KOPT-K1 (cell line): ENCODE results near the gene PACSIN3.

Experiments used
- H3K27ac ChIP-seq: fragments of 200-600 bp; sonication (generic); 2 replicates; pipeline ENCODE4 v1.5.1; 2016; ENCODE audit warnings: antibody characterized with exemption, mild to moderate bottlenecking, low read depth, low read length; ENCODE audit not compliant: poor library complexity, severe bottlenecking
- H3K36me3 ChIP-seq: fragments of 200-600 bp; sonication (generic); 2 replicates; pipeline ENCODE4 v1.5.1; 2017; ENCODE audit warnings: antibody characterized with exemption, mild to moderate bottlenecking, low read length, moderate library complexity; ENCODE audit not compliant: insufficient read depth
- H3K9me3 ChIP-seq: fragments of 200-600 bp; sonication (generic); 2 replicates; pipeline ENCODE4 v1.5.1; 2017; ENCODE audit warnings: antibody characterized with exemption, low read length, mild to moderate bottlenecking; ENCODE audit not compliant: insufficient read depth, poor library complexity, severe bottlenecking

The PACSIN3 gene

DNA sequence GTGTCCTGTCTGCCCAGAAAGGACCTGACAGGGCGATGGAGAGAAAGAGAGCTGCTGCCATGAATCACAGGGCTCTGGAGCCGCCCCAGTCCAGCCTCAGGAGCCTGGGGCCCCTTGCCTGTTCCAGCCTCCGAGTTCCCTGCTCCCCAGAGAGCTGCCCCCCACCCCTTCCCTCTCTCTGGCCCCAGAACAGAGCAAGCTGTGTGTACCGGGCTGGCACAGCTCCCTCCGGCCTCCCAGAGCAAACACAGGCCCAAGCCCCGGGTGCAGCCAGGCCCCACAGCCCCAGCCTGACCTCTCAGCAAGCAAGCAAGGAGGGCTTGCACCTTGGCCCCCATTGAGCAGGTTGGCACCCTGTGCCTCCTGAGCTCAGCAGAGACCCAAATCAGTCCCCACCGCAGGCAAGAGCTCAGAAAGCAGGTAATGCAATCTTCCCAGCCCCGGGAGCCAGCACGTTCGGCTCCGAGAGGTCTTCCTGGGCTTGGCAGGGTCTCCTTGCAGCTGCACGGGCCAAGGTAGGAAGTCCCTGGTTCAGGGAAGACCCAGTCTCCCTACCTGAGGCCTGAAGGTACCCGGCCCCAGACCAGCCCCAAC is 1.4 kb downstream of the PACSIN3 start:
- H3K36me3 ChIP-seq = no peaks in the 10 kb centered on the region
- H3K9me3 ChIP-seq = no peaks in the 10 kb centered on the region
- no peak overlapping the region for H3K27ac ChIP-seq

DNA sequence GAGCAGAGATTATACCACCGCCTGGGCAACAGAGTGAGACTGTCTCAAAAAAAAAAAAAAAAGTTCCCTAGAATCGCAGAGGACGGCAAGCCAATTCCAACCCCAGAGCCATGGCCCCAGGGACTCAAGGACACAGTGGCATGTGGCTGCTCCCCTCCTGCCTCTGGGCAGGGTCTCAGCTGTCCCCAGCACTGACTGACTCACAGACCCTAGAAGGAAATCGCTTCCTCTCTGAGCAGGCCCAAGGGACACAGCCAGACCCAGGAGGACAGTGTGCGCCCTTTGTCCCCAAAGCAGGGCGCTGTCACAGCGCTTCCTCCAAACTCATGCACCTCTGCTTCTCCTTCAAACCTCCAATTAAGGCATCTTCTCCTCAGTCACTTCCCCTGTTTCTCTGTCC is 2.3 kb downstream of the PACSIN3 start:
- Histone ChIP-seq H3K27ac (no peak overlapping the region), H3K36me3 (no peaks in the 10 kb centered on the region), H3K9me3 (no peaks in the 10 kb centered on the region)

DNA sequence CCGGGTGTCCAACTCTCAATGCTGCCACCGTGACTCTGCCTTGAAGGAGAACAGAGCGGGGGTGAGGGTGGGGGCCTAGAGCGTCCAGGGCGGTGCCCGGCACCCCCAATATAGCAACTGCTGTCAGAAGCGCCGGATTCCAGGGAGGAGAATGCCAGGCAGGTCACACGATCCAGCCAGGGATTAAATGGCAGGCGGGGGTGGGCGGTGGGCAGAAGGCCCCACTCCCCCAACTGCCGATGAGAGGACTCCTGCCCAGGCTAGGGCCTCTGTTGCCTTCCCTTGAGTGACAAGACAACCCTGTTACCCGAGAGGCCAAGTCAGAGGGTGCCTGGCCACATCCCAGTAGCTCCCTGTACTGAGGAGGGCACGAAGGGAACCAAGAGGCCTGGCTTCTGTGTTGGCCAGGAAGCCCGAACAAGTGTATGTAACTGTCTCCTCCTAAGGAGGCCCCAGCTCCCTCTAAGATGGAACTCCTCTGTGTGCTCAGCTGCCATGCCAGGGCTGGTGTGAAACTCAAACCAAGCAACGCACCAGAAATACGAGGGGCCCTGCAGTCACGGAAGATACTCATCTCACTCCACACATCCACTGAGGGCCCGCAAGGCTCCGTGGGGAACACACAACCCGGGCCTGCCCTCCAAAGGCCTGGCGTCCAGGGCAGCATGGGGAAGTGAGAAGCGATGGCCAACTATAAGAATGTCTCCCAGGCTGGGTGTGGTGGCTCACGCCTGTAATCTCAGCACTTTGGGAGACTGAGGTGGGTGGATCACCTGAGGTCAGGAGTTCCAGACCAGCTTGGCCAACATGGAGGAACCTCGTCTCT is 3.0 kb downstream of the PACSIN3 start:
- H3K9me3 ChIP-seq = no peaks in the 10 kb centered on the region
- H3K27ac ChIP-seq = no peak overlapping the region
- H3K36me3 ChIP-seq = no peaks in the 10 kb centered on the region

DNA sequence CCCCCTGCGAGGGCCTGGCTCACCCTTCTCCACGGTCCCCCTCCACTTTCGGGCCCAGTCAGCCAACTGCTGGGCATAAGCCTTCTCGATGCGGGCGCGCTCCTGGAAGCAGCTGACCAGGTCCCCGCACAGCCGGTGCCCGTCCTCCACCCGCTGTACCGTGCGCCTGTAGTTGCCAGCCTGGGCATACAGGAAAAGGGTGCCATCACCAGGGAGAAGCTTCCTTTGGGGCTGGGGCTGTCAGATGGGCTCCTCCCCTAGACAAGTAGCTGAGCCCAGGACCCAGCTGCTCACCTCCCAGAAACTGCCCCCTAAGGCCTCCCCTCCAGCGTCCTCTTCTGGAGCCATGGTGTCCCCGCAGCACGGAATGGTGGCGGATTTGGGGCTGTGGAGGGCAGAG is 3.9 kb downstream of the PACSIN3 start:
- Histone ChIP-seq H3K36me3 (no peaks in the 10 kb centered on the region), H3K27ac (no peak overlapping the region), H3K9me3 (no peaks in the 10 kb centered on the region)

DNA sequence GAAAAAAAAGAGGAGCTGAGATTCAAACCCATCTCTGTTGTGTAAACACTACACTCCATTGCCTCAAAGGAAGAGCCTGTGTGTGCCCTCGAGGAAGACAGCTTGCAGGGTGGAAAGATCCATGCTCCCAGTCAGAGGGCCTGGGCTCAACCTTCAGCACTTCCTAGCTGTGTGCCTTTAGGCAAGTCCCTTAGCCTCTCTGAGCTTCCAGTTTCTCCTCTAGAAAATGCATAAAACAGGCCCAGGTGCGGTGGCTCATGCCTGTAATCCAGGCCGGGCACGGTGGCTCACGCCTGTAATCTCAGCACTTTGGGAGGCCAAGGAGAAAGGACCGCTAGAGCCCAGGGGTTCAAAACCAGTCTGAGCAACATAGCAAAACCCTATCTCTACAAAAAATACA is 5.0 kb downstream of the PACSIN3 start:
- no peaks in the 10 kb centered on the region for H3K36me3 ChIP-seq
- H3K27ac ChIP-seq = no peak overlapping the region
- H3K9me3 ChIP-seq = no peaks in the 10 kb centered on the region

DNA sequence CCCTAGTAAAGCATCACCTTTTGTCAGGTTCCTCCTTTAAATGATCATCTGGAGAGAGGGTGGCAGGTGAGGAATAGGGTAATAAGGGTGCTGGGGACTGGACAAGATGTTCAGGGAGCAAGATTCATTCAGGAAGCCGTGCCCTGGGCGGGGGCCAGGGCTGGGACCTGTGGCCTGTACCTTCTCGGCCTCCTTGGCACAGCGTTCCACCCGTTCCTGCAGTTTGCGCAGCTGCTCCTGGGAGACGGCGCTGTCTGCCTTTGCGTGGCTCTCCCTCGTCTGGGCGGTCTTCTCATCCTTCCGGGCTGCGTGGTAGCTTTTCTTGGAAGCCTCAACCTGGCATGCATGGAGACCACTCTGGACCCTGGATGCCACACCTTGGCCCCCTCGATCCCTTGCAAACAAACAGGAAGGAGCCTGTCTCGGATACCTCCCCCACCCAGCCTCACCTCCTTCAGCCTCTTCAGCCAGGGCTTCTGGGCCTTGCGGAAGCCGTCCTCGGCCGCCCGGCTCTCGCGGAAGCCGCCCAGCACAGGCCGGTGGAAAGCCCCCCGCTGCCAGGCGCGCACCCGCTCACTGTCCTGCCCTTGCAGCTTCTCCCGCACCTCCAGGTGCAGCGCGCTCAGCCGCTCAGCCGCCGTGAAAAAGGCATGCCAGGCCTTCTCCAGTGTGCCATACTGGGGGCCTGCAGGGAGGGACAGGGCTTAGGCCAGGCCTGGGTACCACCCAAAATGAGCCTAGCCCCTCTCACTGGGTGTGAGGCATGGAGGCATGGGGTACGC is 6.0 kb downstream of the PACSIN3 start:
- Histone ChIP-seq H3K36me3 (peaks cover under 1% of the 10 kb centered on the region; the same call in 1 of the 2 replicates), H3K27ac (no peak overlapping the region), H3K9me3 (no peaks in the 10 kb centered on the region)

DNA sequence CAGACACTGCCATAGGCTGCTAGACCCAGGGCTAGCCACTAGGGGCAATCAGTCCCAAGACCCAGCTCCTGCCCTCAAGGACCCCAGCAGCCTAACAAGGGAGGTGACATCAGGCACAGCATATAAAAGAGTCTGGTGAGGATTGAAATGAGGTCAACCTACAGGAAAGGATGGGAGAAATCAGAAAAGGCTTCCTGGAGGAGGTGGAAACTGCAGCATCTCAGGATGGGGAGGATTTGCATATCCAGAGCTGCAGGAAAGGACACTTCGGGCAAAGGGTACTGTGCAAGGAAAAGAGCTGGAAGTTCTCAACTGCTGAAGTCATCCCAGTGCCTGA is 6.6 kb downstream of the PACSIN3 start:
- no peaks in the 10 kb centered on the region for H3K9me3 ChIP-seq
- peaks cover 6% of the 10 kb centered on the region for H3K36me3 ChIP-seq

DNA sequence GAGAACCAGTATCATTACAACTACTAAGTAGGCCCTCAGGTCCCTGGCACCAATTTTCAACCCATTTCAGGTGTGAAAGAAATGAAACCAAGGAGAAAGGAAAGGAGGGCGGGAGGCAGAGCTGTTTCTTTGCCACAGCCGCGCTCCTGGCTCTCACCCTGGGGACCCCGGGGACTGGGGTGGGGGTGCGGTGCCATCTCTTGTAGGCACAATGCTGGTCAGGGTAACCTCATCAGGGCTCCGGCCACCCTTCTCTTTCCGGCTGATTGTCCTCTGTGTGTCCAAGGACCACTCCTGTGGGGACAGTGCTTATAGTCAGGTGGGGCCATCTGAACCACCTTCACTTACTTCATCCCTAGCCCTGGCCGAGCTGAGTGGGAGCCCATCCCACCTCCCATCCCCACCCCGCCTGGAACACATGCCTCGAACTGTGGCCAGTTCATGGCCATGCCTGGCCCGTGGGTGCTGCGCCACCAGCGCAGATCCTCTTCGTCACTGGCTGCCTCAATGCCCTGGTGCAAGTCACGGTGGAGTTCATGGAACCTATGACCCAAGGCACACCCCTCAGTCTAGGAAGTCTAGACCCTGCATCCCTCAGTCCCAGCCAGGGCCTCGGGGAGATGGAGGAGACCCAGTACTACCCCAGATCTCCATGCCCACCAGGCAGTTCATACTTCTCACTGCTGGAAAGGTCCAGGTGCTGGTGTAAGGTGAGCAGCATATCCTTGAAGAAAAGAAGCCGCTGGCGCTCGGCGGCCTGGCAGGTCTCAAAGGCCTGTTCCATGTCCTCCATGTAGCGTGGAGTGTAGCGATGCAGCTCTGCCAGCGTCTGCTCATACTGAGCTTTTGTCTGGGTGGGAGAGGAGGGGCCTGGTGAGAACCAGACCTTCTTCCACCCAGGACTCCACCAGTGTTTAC is 7.2 kb downstream of the PACSIN3 start:
- Histone ChIP-seq H3K9me3 (no peaks in the 10 kb centered on the region), H3K36me3 (peaks cover 11% of the 10 kb centered on the region), H3K27ac (no peak overlapping the region)

More for the DNA sequence above, 6.6 kb downstream of the PACSIN3 start:
- H3K27ac ChIP-seq = no peak overlapping the region

DNA sequence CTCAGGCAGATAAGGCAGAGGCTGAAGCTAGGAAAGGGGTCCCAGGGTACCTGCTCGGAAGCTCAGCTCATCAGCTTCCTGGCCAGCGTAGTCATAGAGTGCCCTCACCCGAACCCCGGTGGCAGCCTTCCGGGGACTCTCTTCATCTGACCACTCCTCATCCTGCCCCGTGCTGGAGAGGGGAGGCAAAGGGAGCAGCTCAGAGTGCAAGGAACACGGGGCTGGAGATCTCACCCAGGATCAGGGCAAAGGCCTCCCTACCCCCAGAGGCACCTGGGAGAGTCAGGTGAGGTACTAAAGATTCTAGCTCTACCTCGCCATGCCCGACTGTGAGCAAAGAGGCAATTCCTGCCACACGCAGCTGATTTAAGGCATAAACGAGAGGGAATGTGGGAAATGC is 7.9 kb downstream of the PACSIN3 start:
- H3K36me3 ChIP-seq = peaks cover 18% of the 10 kb centered on the region
- H3K27ac ChIP-seq = no peak overlapping the region

DNA sequence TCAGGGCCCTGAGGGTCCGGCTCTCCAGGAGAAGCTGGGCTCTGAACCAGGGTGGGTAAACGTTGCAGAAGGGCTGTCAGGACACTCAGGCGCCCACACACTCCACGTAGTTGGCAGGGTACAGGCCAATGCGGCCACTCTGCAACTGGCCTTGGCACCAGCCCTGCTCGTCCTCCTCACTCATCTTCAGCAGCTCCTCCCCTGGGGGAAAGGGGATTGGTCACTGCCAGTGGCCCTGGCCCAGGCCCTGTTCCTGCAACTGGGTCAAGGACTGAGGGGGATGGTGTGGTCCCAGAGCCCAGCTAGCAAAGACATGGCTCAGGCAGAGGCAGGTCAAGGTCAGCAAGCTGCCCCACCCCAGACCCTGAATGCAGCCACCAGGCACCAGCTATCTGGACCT is 8.4 kb downstream of the PACSIN3 start:
- H3K27ac ChIP-seq = peak overlapping the region; percentile 92
- no peaks in the 10 kb centered on the region for H3K9me3 ChIP-seq
- H3K36me3 ChIP-seq = peaks cover 22% of the 10 kb centered on the region

More for the DNA sequence above, 7.9 kb downstream of the PACSIN3 start:
- no peaks in the 10 kb centered on the region for H3K9me3 ChIP-seq

DNA sequence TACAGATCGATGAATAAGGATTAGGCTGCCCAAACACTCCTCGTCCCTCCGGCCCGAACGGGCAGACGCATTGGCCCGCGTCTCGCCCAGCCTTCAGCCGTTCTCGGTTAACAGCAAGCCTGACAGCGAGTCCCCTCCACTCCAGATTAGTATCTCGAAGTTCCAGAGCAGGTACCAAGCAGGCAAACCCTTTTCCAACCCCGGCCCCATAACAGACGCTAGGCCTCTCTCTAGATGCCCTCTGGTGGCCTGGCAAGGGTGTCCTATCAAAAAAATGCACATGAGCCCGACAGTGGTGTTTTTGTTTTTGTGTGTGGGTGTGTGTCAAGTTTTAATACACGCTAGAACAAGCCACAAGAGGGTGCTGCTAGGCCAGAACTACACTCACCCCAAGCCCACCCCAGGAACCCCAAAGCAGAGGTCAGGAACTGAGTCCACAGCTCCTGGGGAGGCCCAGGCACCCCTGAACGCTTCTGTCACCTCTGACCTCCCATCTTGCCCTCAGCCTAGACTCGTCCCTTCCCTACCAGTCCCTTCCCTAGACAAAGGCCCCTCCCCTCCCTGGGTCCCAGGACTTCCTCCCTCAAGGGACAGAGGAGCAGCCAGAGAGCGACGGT is 8.9 kb downstream of the PACSIN3 start:
- peaks cover 27% of the 10 kb centered on the region for H3K36me3 ChIP-seq
- H3K9me3 ChIP-seq = no peaks in the 10 kb centered on the region
- peak overlapping the region; percentile 92 for H3K27ac ChIP-seq

DNA sequence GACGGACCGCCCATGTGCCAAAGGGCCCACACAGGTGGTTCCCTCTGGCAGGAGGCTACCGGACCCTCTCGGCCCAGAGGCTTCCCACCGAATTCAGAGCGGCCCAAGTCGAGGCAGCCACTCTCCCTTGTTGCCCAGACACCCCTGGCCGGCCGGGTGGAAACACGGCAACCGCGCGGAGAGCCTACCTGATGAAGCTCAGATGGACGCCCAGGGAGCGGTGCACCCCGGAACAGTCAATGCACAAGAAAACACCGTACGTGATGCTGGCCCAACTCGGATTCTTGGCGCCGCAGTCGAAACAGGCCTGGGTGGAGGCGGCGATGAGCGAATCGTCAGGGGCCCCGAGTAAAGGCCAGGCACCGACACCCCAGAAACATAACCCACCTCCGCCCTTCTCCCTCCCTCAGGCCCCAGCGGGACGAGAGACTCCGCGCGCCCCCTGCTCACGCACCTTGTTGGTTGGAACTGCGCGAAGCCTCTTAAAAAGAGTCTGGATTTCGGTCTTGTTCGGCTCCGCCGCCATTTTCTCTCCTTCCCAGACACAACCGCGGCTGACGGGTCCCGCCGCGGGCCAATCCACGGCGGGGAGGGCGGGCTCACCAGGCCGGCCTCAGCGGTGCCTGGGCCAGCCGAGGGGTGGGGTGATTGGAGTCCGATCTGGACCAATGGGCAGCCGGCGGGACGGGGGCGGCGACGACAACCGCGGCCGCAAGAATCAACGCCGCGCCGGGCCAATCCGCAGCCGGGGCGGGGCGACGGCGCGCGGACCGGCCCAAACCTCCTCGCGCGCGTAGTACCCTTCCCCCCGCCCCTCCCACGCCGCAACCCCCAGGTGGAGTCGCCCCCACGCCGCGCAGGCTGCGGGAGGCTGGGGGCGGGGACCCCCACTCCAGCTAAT is 9.7 kb downstream of the PACSIN3 start, which contains the start of gene ARFGAP2:
ARFGAP2 (minus strand) TSS at position 552 of the 901 bp plus-strand sequence; CDS start at position 526, 26 bp downstream.
- H3K9me3 ChIP-seq = no peaks in the 10 kb centered on the region
- peak within 1 kb of the TSS; percentile 92 for H3K27ac ChIP-seq
- peaks cover 35% of the 10 kb centered on the region for H3K36me3 ChIP-seq

DNA sequence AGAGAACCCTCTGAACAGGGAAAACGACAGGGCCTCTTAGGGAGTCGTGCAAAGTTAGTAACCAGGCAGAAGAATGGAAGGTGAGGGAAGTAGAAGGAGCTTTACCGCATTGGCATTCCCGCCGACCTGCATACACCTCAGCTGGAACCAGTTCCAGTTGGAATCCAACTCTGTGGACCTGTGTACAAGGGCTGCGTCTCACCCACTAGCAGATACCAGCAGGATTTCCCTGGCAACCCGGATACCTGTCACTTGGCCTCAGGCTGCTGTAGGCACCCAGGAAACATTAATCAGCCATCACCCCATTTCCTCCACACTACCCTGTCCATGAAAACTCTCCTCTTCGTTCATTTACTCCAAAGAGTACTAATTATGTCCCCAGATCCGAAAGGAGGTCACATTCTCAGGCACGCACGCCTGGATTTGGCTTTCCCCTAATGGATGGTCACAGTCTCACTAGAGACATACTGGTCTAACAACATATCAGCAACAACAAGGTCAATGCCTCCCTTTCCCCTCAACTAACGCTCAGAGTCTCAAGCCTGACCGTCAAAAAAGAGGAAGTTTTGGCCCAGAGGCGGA is 10.4 kb downstream of the PACSIN3 start:
- Histone ChIP-seq H3K9me3 (no peaks in the 10 kb centered on the region), H3K36me3 (peaks cover 42% of the 10 kb centered on the region), H3K27ac (peak overlapping the region; percentile 92)
